Skeletal muscle tissue (tissue), 4 donors: ENCODE results near the gene RAD23A. TPM values are rescaled to one million over a fixed set of nuclear protein-coding genes. Genes with fewer than 3 reads are reported as not detected.
A peak's percentile ranks its signal among the peaks of the same experiment; 100 is the strongest.

Experiments used
- H3K27ac ChIP-seq: one replicate; pipeline ENCODE4 v1.7.0; 2013; ENCODE audit warnings: mild to moderate bottlenecking, low read depth, low read length, inconsistent platforms
- H3K27me3 ChIP-seq, 3 donors: one replicate each; pipeline ENCODE4 v1.7.0; 2013; ENCODE audit warnings: low read length in 3 of 3; ENCODE audit not compliant: control insufficient read depth in 3 of 3, insufficient read depth in 3 of 3
- H3K36me3 ChIP-seq, 3 donors: one replicate each; pipeline ENCODE4 v1.7.0; 2013; ENCODE audit warnings: low read length in 3 of 3; ENCODE audit not compliant: control insufficient read depth in 3 of 3, insufficient read depth in 3 of 3
- H3K4me1 ChIP-seq, 3 donors: one replicate each; pipeline ENCODE4 v1.7.0; 2013; ENCODE audit warnings: low read length in 3 of 3, mild to moderate bottlenecking in 3 of 3; ENCODE audit not compliant: control insufficient read depth in 3 of 3, insufficient read depth in 3 of 3
- H3K4me3 ChIP-seq, 3 donors: one replicate each; pipeline ENCODE4 v1.7.0; 2013; ENCODE audit warnings: low read length in 3 of 3
- H3K9ac ChIP-seq, 3 donors: one replicate each; pipeline ENCODE4 v1.7.0; 2013; ENCODE audit warnings: low read length in 3 of 3, mild to moderate bottlenecking in 3 of 3, moderate library complexity in 2 of 3, low read depth in 1 of 3
- H3K9me3 ChIP-seq, 3 donors: one replicate each; pipeline ENCODE4 v1.7.0; 2013; ENCODE audit warnings: low read length in 3 of 3; ENCODE audit not compliant: control insufficient read depth in 3 of 3
- total RNA-seq: library from RNA; depleted of rRNA; stranded (reverse); fragments of >200 nt; gene quantifications from one replicate; pipeline ENCODE4 v1.2.3, GENCODE V29; 2014
- donor health status: Osteomylitis.

The RAD23A gene
- total RNA-seq, 1 donor from 2014 or later, result 57.9 TPM

DNA sequence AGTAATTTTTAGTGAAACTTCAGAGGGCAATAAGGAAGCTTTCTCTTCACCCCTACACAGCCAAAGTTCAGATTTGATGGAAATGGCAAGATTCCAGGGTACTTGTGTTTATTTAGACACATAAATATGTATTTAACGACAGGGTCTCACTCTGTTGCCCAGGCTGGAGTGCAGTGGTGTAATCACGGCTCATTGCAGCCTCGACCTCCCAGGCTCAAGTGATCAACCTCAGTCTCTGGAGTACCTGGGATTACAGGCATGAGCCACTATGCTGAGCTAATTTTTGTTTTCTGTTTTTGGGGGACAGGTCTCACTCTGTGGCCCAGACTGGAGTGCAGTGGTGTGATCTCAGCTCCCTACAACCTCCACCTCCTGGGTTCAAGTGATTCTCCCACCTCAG lies 24.6 kb upstream of the RAD23A start:
- H3K27ac ChIP-seq, result no peak overlapping the region
- H3K4me1 ChIP-seq, result peaks cover 3 to 4% (median 3%) of the 10 kb centered on the region in 3 donors
- H3K9me3 ChIP-seq, result no peaks in the 10 kb centered on the region
- no peak overlapping the region for H3K4me3 ChIP-seq
- peaks cover 30 to 36% (median 30%) of the 10 kb centered on the region in 3 donors for H3K36me3 ChIP-seq
- H3K27me3 ChIP-seq, result no peaks in the 10 kb centered on the region
- H3K9ac ChIP-seq, result no peak overlapping the region

DNA sequence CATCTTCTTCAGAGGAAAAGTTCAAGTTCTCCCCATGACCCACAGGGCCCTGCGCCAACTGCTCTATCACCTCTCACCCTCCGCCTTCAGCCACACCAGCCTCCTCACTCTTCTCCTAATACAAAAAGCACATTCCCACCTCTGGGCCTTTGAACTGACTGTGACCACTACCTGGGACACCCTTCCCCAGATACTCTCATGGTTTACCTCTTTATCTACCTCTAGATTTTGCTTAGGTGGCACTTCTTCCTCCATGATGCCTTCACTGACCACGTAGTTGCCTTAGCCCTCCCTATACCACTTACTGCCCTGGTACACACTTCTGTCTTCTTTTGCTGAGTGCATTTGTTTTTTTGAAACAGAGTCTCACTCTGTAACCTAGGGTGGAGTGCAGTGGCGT lies 22.7 kb upstream of the RAD23A start:
- Histone ChIP-seq H3K9ac (no peak overlapping the region), H3K27me3 (no peaks in the 10 kb centered on the region), H3K9me3 (no peaks in the 10 kb centered on the region), H3K4me3 (no peak overlapping the region), H3K36me3 (peaks cover 40 to 47% (median 41%) of the 10 kb centered on the region in 3 donors), H3K4me1 (peaks cover 3 to 4% (median 3%) of the 10 kb centered on the region in 3 donors), H3K27ac (no peak overlapping the region)

DNA sequence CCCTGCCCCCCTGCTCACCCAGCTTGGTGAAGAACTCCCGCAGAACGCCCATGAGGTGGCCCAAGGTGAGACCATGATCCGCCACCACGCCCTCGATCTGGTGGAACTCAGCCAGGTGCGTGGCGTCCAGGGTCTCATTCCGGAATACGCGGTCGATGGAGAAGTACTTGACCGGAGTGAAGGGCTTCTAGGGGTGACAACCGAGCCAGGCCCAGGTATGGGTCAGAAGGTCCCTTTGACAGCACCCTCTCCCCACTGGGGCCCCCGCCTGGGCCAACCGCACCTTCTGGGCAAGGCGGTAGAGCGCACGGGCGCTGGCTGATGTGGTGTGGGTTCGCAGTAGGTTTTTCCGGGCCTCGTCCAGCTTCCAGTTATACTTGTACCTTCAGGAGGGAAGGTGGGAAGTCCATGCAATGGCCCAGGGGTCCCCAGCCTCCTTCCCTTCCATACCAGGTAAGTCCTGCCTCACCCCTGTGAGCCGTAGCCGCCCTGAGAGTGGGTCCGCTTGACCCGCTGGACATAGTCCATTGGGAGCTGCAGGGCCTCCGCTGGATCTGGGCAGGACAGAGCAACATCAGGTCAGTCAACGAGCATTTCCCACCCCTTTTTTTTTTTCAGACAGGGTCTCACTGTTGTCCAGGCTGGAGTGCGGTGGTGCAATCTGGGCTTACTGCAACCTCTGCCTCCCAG lies 20.9 kb upstream of the RAD23A start:
- Histone ChIP-seq H3K27ac (no peak overlapping the region), H3K9me3 (no peaks in the 10 kb centered on the region), H3K27me3 (no peaks in the 10 kb centered on the region), H3K4me3 (no peak overlapping the region), H3K4me1 (no peaks in the 10 kb centered on the region), H3K9ac (no peak overlapping the region), H3K36me3 (peaks cover 53 to 64% (median 57%) of the 10 kb centered on the region in 3 donors)

DNA sequence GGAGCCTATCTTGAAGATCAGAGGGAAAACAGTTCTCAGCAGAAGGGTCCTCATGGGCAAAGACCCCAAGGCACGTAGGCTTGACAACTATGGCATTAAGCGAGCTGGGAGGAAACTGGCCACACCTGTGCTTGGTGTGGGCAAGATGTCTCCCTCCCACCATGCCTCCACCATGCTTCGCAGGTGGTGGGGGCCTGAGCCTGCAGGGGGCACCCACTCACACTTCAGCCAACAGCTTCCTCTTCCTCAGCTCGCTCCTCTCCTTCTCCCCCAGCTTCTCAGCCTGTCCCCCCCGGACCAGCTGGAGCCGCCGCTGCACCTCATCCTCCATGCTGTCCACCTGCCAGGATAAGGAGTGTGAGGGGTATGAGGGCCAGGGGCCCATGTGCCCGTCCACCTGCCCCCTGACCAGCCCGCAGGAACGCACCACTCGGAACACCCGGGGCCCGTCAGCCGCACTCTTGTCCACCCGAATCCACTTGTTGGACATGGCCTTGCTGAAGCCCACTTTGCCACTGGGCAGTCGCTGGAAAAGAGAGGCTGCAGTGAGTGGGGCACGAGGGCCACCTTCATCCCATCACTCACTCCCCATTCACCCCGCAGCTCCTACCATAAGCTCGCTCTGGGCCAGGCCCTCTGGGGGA lies 15.5 kb upstream of the RAD23A start:
- H3K36me3 ChIP-seq, result peaks cover 35 to 45% (median 43%) of the 10 kb centered on the region in 3 donors
- H3K27me3 ChIP-seq, result no peaks in the 10 kb centered on the region
- peaks cover 14 to 18% (median 18%) of the 10 kb centered on the region in 3 donors for H3K4me1 ChIP-seq
- H3K9me3 ChIP-seq, result no peaks in the 10 kb centered on the region
- no peak overlapping the region for H3K4me3 ChIP-seq
- H3K9ac ChIP-seq, result no peak overlapping the region
- no peak overlapping the region for H3K27ac ChIP-seq

DNA sequence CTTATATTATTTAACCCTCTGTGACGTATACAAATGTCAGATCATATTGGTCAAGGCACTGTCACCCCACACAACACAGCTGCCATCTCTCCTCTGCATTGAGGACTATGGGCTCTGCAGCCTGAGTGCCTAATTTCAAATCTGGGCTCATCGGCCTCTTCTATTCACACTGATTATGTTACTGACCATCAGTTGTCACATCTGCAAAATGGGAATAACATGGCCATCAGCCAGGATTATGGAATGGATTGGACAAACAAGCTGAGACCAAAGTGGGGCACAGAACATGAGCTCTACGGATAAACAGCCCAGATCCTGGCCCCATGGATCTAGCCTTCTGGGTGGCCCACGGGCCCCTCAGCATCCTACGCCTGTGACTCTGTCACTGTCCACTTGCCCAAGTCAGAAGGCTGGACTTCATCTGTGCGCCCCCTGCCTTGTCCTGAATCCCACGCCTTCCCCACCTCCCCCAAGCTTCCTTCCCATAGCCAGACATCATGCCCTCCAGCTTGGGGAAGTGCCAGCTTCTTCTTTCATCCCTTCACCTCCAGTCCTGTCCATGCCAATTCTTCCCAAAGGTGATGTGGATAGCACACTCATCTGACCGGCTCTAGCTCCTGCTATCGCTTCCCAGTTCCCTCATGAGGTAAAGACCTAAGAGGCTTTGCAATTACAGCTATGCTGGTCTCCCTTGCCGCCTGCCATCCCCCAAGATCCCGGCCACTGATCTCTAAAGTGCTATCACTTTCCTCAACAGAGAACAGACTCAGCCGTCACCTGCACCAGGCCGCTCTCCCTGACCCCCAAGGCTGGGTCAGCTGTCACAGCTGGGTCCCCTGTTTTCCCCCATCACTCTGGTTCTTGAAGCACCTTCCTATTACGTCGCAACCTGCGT lies 13.0 kb upstream of the RAD23A start:
- Histone ChIP-seq H3K27me3 (no peaks in the 10 kb centered on the region), H3K36me3 (peaks cover 23 to 32% (median 27%) of the 10 kb centered on the region in 3 donors), H3K27ac (peak overlapping the region; percentile 83), H3K4me3 (peak overlapping the region; percentile 97 to 100 (median 99)), H3K9me3 (no peaks in the 10 kb centered on the region), H3K4me1 (peaks cover 18 to 22% (median 22%) of the 10 kb centered on the region in 3 donors), H3K9ac (peak overlapping the region; percentile 90 to 99 (median 93))

DNA sequence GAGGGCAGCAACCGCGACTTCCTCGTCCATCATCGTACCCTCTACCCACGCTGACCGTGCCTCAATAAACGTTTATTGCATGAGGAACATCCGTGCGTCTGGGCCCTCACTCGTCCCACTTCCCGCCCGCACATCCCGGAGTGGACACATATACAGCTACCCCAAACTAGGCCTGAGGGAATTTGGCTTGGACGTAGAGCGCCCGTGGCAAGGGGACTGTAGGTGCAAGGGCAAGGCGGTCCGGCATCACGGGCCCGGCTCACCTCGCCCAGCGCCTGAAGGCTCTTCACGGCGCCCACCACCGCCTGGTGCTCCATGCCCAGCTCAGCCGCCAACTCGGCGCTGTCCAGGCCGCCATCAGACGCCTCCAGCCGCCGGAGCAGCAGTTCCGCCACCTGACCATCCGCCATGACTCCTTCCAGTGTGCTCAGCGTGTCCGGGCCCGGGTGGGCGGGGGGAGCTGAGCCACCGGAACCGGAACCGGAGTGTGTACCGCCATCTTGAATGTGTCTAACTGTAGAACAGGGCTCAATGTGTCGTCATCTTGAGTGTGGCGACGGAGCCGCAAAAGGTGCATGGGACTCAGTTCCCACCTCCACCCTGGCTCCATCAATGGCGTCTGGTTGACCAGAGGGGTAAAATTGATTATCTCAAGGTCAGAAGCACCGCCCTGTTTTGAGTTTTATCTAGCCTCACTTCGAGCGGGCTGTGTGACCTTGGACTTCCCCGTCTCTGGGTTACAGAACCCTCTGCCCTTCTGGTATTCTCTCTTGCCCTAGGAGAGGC lies 12.2 kb upstream of the RAD23A start, which contains the start of gene FARSA:
TSS of gene FARSA (minus strand) at position 425 of the 786 bp plus-strand sequence. CDS start at position 410, 15 bp downstream.
- peaks cover 17 to 26% (median 21%) of the 10 kb centered on the region in 3 donors for H3K36me3 ChIP-seq
- peaks cover 23 to 27% (median 26%) of the 10 kb centered on the region in 3 donors for H3K4me1 ChIP-seq
- H3K9me3 ChIP-seq, result no peaks in the 10 kb centered on the region
- H3K27me3 ChIP-seq, result no peaks in the 10 kb centered on the region
- H3K4me3 ChIP-seq, result peak within 1 kb of the TSS; percentile 97 to 100 (median 99)
- peak within 1 kb of the TSS; percentile 83 for H3K27ac ChIP-seq
- H3K9ac ChIP-seq, result peak within 1 kb of the TSS; percentile 90 to 99 (median 93)

DNA sequence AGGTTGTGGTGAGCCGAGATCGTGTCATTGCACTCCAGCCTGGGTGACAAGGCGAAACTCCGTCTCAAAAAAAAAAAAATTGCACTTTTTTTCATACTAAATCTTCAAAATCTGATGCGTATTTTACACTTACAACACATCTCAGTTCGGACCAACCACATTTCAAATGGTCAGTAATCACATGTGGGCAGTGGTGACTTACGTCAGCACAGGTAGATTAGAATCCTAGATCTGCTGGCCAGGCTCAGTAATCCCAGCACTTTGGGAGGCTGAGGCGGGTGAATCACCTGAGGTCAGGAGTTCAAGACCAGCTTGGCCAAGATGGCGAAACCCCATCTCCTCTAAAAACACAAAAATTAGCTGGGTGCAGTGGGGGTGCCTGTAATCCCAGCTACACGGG lies 10.6 kb upstream of the RAD23A start:
- Histone ChIP-seq H3K4me1 (peaks cover 35 to 43% (median 37%) of the 10 kb centered on the region in 3 donors), H3K4me3 (no peak overlapping the region), H3K9ac (no peak overlapping the region), H3K36me3 (peaks cover 13 to 21% (median 16%) of the 10 kb centered on the region in 3 donors), H3K27me3 (no peaks in the 10 kb centered on the region), H3K27ac (no peak overlapping the region), H3K9me3 (no peaks in the 10 kb centered on the region)

DNA sequence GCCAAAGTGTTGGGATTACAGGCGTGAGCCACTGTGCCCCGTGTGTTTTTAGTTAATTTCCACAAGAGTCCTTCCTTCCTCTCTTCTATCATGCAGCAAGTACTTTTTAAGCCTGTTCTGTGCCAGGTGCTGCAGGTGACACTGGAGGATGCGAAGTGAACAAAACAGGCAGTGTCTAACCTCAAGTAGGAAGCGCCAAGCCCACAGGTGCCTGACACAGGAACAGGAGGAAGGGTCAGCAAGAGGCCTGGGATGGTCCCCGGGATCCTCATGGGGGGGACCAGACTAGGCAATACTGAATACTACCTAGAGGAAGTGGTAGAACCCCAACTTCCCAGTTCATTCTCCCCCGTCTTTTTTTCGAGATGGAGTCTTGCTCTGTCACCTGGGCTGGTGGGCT lies 9.1 kb upstream of the RAD23A start:
- no peak overlapping the region for H3K9ac ChIP-seq
- H3K36me3 ChIP-seq, result peaks cover 21 to 26% (median 25%) of the 10 kb centered on the region in 3 donors
- no peak overlapping the region for H3K4me3 ChIP-seq
- no peak overlapping the region for H3K27ac ChIP-seq
- no peaks in the 10 kb centered on the region for H3K9me3 ChIP-seq
- peaks cover 46 to 55% (median 46%) of the 10 kb centered on the region in 3 donors for H3K4me1 ChIP-seq
- H3K27me3 ChIP-seq, result no peaks in the 10 kb centered on the region
